OCI-LY3 (cell line): ENCODE measurements around the gene EGR2.

Experiments used
- EZH2phosphoT487 ChIP-seq: fragments of 200-600 bp; shearing (Covaris generic); IDR thresholded peaks from 2 replicates; pipeline ENCODE4 v1.6.1; 2018; ENCODE audit warnings: antibody characterized with exemption, mixed run types, low read depth
- TF ChIP-seq, protein P1 (sequence below): fragments of 200-600, 300-600 bp; sonication (generic); IDR thresholded peaks from 2 replicates; pipeline ENCODE4 v1.5.1; 2014; ENCODE audit warnings: antibody characterized with exemption, low read length, low read depth

DNA sequence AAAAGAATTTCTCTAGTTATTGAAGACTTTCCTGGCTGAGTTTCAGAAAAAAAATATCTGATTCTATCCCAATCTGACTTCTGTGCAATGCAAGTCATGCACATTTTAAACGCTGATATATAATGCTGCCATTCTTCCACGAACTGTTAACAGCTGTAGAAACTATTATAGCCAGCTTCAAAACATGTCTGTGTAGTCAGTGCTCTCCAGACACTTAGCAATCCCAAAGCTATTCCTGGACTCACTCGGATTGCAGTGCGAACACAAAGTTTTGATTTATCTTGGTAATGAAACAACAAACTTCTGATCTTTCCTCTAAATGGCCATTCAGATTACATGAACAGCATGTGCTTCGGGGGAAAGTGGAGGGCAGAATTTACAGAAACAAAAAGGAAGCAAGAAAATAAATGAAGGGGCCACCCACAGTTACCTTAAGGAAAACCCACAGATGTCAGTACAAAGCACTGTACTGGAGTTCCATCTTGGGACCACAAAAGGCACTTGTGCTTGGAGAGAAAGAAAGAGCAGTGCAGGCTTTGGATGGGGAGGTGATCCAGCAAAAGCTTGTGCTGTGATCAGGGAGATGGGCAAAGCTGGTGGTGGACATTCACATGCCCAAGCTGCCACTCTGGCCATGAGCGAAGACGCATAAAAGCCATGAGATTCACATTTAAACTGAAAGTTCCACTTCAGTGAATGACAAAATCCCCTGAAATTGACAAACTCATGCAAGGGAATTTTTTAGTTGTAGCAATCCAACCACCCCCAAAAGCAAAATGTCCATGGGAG, 43.8 kb downstream of the EGR2 start:
- TF ChIP-seq, protein P1, sequence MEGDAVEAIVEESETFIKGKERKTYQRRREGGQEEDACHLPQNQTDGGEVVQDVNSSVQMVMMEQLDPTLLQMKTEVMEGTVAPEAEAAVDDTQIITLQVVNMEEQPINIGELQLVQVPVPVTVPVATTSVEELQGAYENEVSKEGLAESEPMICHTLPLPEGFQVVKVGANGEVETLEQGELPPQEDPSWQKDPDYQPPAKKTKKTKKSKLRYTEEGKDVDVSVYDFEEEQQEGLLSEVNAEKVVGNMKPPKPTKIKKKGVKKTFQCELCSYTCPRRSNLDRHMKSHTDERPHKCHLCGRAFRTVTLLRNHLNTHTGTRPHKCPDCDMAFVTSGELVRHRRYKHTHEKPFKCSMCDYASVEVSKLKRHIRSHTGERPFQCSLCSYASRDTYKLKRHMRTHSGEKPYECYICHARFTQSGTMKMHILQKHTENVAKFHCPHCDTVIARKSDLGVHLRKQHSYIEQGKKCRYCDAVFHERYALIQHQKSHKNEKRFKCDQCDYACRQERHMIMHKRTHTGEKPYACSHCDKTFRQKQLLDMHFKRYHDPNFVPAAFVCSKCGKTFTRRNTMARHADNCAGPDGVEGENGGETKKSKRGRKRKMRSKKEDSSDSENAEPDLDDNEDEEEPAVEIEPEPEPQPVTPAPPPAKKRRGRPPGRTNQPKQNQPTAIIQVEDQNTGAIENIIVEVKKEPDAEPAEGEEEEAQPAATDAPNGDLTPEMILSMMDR, result no peak
- TF ChIP-seq EZH2phosphoT487, result no peak
